Activated CD4-positive, alpha-beta T cell treated with anti-CD3 and anti-CD28 coated beads, Interleukin-2, Interleukin-6, amounts not matched to agents 100 ng/mL and 50 ng/mL, durations not matched to agents 16 hours and 8 hours (primary cell): ENCODE data around the gene SIGLEC15.
"Not testable (repeated sequence)": the region's sequence is repeated elsewhere in the genome, so short reads cannot be mapped to it uniquely, and the experiment has no call there.

ENCODE experiments used
- DNase-seq: peaks from one replicate; pipeline ENCODE4 v3.0.0-alpha.2; 2020

SIGLEC15 gene, protein sequence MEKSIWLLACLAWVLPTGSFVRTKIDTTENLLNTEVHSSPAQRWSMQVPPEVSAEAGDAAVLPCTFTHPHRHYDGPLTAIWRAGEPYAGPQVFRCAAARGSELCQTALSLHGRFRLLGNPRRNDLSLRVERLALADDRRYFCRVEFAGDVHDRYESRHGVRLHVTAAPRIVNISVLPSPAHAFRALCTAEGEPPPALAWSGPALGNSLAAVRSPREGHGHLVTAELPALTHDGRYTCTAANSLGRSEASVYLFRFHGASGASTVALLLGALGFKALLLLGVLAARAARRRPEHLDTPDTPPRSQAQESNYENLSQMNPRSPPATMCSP

DNA sequence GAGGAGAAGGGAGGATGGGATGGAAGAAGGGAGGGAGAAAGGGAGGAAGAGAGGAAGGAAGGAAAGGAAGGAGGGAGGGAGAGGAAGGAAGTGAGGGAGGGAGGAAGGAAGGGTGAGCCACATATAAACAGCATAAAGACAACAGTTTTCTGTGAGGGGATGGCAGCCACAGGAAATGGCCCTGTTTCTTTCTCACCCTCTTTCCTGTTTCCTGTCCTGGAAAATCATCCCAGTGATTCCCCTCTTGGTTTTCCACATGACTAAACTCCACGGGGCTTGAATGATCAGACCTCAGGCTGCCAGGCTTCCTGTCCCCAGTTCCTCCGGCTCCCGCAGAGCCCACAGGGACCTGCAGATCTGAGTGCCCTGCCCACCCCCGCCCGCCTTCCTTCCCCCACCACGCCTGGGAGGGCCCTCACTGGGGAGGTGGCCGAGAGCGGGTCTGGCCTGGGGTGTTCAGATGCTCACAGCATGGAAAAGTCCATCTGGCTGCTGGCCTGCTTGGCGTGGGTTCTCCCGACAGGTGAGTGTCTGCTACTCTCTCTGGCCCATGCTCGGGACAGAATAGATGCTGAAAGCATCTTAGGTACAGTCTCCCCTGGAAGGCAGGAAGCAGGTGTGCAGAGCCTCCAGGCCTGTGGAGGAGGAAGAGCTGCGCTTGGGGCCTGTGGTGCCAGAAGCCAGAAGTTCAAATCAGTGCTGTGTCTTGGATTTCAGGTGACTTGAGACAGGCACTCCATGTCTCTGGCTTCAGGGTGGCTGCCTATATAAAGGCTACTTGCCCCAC lies at the start of gene SIGLEC15:
SIGLEC15 (plus strand) TSS at position 418 of the 787 bp plus-strand sequence; CDS start at position 472, 54 bp downstream.
- no peak for DNase-seq

DNA sequence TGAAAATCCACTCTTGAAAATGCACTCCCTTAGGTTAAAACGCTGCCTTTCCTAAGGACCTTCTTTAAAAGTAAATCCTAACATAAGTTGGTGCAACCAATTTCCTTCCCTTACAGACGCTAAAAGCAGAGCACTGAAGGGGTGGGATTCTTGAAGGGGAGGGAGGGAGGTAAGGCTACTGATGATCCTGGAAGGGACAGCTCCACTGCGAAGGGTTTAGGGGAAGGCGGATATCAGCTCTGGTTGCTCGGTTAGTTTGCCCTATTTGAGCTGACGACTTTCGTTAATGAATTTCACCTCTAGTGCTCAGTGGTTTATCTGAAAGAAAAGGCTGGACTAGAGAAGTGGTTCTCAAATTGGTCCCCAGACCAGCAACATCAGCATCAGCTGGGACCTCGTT lies 49.7 kb upstream of the SIGLEC15 start:
- no peak for DNase-seq

DNA sequence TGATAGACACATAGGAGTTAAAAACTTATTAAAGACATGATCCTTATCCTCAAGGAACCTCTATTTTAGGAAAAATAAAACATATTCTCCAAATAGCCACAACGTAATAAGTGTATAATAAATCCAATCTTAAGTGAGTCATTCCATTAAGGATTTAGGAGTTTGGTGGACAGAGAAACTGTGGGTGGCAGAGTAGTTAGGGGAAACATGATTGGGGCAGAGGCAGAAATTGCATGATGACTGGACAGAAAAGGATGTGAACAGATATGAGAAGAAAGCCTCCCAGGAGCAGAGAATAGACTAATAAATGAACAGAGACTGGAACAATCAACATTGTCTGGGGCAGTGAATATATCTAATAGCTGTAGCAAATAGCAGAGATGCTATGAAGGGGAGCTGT lies 48.1 kb upstream of the SIGLEC15 start:
- no peak for DNase-seq

DNA sequence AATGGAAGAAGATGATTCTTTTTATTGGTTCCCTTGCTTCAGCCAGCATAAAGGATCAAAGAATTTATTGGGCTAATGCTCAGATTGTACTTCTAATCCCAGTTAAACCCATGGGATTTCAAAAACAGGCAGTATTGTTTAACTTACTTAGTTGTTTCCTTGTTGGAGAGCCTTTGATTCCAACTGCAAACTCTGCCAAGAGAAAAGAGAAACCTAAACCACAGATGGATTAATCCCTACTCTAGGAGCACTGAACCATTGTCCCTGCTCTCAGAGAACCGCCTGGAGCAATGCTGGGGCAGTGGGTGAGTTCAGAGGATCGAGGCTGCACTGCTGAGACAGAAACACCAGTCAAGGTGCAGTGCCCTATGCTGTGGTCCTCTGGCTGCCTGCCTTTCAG lies 44.9 kb upstream of the SIGLEC15 start:
- DNase-seq: no peak

DNA sequence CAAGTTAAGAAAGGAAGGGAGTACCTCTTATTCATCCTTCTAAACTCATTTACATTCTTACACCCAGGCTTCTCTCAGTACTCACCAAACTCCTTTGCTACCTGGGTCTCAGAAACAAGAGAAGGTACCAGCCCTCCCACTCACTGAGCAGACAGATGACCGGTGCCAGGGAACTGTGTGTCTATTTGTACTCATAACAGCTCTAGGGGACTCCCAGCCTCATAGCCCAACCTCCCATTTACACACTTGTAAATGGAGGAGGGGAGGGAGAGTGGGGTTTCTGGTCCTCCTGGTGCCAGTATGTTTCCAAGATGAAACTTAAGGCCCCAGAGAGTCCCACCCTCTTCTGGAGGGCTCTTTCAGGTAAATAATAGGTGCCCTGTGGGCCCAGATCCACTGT lies 42.8 kb upstream of the SIGLEC15 start:
- no peak for DNase-seq

DNA sequence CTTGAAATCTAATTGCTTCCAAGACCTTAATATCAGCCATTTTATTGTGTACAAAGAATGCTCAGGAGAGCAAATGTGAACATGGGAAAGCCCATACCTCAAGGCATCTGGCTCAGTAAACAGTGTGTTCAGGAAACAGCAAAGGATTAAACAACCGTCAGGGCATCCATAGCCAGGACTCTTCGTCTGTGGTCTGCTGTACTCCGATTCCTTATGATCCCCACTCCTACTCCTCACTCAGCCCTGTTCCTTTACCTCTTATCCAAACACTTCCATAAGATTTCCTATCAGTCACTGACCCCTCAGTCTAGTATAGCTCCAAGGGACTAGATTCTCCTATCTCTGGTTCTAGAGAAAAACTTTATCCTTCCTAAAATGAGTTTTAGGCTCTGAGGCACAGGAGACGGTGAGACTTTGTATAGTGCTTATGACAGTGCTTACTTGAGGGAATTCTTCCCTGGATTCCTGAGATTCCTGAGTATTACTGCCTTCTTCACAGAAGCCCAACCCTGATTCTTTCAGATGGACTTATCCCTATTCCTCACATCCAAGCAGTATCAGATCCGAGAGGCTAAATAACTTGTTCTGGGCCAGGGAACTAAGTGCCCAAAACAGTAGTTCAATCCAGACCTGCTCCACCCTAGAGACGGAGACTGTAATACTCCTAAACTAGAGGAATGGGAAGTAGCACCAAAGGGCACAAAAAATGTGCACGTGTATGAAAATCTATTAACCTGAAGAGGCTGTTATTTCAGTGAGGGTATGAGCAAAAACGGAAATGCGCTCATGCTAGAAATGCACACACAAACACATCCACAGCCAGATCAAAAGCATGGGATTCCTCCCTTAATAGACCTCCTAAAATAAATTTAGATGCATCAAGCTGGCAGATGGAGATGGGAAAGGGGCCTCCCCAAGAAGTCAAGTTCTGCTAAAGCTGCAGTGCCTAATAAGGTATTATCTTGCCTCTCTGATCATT lies 42.1 kb upstream of the SIGLEC15 start:
- DNase-seq: no peak

DNA sequence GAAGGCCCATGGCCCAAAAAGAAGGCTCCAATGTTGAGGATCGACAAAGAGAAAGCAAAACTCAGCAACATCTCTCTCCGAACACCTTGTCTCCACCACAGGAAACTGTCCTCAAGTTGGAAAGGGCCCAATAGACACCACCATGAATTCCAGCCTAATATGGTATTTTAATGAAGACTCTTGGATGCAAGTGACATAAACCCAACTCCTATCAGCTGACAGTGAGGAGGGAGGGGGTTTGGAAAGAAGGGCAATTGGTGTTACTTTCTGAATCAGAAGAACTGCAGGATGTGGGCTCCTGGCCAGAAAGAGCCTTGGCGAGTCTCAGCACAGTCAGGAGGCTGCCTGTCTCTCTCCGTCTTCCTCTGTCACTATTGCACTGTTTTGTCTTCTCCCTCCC lies 40.3 kb upstream of the SIGLEC15 start:
- peak; percentile 10 for DNase-seq

DNA sequence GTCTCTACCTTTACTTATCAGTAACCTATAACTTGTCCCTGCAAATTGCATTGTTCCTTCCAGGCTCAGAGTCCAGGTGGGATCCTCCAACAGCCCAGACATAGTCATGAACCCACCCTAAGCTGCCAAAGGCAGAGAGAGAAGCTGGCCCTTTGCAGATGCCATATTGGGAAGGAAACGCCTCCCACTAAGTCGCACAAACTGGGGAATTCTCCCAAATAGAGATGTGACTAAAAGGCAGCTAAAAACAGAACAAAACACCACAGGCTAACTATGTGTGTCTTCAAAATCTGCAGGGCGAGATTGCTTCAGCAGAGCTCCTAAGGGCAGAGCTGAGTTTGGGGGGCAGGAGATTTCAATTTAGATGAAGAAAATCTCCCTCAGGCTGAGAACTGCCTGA lies 38.5 kb upstream of the SIGLEC15 start:
- no peak for DNase-seq

DNA sequence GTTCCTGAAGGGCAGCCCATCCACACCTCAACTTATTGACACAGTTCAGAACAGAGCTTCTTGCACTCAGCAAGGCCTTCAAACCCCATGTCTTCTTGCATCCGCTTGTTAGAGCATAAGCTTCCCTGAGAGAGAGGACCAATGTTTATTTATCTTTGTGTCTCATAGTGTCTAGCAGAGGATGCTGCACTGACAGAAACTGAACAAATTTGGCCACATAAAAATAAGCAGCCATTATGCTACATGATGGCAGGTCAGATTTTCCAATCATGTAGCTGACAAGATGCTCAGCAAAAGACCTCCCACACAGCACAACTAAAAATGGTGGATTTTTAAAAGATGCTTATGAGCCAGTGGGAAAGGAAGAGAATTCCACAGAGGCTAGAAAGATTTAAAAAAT lies 38.1 kb upstream of the SIGLEC15 start:
- no peak for DNase-seq

DNA sequence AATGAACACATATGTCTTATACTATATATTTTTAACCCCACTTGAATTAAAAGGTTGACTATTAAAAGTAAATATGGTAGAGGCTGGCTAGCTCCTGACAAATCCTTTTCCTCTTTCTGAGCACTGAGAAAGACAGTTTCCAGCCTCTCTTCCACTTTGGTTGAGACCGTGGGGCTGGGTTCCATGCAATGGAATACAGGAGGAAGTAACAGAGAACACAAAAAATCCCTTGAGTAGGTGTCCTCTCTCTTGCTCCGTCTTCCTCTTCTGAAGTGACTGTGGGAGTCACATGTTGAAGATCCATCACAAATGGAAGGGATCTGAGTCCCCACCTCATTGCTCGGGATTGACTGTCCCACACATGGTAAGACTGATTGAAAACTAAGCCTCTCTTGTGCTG lies 36.6 kb upstream of the SIGLEC15 start:
- DNase-seq: no peak

DNA sequence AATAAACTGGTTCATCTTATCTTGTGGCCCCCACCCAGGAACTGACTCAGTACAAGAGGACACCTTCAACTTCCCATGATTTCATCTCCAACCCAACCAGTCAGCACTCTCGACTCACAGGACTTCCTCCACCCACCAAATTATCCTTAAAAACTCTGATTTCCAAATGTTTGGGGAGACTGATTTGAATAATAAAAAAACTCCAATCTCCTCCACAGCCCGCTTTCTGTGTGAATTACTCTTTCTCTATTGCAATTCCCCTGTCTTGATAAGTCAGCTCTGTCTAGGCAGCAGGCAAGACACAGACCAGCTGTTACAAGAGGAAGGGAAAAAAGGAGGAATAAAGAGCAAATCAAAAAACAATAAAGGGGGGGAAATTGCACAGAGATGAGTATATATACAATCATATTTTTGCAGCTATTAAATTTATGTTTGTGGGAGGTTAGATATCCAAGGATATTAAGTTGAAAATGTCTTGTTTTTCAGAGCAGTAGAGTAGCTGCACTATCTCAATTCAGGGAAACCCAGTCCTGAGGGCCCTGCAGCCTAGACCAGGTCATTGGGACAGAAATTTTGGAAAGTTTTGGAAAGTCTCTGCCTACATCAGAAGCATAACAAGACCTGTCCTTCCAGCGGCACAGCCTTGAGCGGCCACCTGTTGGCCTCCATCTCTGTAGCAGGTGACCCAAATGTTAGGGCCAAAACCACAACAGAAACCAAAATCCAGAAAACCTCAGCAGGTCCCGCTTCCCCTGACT lies 32.8 kb upstream of the SIGLEC15 start:
- DNase-seq: no peak

DNA sequence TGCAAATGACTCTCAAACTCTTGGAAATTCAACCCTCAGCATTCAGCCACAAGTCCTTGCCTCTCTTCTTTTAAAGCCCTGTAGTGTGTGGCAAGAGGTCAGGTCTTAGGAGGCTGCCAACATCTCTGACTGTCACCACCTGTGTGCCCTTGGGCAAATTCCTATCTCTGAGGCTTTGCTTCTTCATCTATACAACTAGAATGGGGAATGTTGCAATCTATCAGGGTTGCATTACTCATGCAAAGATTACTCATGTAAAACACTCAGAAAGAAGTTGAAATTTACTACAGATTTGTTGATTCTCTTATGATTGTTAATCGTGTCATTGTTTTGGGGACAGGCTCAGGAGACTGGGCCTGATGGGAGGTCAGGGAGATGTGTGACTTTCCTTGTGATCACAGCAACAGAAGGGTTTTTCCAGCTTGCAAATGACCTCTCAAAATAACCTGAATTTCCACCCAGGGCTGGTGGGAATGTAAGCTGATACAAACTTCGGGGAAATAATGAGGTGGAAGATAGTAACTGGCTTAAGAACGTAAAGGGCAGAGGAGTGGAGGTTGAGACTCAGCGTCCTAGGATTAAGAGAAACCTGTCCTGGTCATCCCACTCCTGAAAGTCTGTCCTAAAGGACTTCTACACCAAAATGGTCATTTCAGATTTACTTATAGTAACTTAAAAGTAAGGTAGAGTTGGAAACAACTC lies 32.1 kb upstream of the SIGLEC15 start:
- no peak for DNase-seq

DNA sequence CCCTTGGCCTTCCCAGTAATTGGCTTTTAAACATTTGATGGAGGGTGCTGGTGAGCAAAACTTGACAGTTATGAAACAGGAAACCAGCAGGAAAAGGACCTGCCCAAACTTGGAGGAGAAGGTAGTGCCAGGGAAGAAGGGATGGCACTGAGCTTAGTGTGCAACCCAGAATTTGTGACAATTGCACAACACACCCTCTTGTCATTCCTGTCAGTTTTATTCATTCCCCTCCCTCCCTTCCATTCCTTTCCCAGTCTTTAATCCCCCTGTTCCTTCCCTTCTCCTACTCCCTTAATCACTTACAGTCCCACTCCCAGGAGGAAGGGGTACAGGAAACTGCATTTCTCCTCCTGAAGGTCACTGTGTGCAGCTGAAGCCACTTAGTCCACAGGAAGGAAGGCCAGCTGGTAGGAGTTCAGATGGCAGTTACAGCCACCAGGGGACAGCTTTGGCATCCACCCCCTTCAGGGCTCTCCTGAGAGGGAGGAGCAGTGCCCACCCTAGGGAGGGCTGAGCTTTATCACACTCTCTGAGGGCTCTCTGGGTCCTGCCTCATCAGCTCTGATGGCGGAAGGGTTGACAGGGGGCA lies 24.0 kb upstream of the SIGLEC15 start:
- DNase-seq: no peak

DNA sequence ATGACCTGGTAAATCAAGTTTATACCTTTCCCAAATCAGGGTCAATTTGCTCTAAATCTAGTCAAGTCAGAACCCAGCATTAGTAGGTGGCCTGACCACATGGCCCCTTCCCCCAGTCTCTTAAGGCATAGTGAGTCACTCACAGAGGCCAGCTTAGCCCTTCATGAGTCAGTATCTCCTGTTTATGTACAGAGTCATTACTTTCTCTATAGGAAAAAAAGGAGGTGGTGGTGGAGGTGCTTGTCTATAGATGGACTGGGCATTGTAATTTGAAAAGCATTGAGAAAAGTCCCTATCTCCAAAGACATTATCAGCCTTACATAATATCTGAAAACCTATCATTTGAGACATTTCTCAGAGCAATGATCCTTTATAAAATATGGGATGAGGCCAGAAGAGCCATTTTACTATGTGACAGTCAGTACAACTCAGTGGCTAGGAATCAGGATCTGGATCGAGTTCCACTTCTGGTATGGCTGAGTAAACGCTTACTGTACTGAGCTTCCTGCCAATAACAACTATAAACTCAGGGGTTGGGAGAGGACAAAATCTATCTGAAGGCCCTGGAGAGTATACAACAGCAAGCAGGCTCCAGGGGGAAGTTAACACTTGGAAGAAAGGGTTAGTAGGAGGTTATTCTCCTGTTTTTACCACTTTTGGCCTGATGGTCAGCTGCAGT lies 22.5 kb upstream of the SIGLEC15 start:
- DNase-seq: peak; percentile 51

DNA sequence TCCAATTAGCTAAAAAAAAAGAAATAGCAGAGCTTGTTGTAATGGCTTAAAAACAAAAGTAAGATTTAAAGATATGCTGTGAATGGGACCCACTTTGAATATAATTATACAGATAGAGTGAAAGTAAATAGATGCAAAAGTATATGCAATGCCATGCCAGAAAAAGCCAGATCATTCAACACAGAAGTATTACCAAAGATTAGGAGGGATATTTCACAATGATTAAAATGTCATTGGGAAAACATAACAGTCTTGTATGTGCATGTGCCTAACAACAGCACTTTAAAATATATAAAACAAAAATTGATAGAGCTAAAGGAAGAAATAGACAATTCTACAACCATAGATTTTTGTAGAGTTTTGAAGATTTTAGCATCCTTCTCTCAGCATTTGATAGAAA lies 19.9 kb upstream of the SIGLEC15 start:
- DNase-seq: no peak

DNA sequence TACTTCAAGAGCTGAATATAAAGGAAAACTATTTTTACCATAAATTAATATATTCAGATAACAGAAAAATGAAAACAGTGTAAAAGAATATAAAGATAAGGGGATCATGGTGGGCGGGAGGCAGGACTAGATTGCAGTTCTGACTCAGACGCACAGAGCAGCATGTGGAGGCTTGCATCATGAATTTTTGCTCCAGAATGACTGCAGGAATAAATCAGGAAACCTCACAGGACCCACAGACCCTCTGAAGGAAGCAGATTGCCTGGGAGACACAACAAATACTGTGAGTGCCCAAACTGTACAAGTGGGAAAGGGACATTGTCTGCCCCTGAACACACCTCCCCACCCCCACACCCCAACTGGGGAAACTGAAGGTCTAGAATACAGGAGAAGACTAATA lies 19.2 kb upstream of the SIGLEC15 start:
- DNase-seq: no peak

DNA sequence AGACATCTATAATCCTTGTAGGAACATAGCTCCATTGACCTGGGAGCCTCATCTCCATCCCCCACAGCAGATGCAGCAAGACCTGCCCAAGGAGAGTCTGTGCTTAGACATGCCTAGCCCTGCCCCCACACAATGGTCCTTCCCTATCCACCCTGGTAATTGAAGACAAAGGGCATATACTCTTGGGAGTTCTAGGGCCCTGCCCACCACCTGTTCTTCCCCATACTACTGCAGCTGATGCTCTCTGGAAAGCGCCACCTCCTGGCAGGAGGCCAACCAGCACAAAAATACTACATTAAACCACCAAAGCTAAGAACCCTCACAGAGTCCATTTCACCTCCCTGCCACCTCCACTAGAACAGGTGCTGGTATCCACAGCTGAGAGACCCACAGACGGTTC lies 18.3 kb upstream of the SIGLEC15 start:
- peak; percentile 20 for DNase-seq

DNA sequence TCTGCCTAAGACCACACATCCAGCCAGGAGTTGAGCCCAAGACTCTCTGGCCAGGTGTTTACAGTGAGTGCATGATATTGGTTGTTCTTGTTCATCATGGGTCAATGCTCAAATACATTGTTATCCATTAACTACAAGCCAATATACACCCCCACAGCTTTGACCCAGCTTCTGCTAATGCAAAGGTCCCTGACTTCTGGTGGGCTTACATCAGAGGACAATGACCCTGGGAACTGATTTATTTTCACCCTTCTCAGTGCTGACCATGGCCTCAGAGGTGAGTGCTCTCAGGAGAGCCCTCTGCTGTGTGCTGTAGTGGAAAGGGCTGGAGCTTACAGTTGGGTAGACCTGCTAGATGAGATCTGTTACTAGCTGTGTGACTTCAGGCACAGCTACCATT lies 10.7 kb upstream of the SIGLEC15 start:
- DNase-seq: not testable (repeated sequence)

DNA sequence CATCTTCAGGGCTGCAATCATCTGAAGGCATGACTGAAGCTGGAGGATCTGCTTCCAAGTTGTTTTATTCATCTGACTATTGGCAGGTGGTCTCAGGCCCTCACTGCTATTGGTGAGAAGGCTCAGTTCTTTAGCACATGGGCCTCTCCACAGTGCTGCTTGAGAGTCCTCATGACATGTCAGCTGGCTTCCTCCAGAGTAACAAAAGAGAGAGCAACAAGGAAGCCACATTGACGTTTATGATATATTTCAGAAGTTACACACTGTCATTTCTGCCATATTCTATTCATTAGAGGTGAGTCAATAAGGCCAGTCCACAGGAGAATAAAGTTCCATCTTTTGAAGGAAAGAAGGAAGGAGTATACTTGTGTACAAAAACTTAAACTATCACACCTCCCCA lies 7.9 kb upstream of the SIGLEC15 start:
- peak; percentile 39 for DNase-seq

DNA sequence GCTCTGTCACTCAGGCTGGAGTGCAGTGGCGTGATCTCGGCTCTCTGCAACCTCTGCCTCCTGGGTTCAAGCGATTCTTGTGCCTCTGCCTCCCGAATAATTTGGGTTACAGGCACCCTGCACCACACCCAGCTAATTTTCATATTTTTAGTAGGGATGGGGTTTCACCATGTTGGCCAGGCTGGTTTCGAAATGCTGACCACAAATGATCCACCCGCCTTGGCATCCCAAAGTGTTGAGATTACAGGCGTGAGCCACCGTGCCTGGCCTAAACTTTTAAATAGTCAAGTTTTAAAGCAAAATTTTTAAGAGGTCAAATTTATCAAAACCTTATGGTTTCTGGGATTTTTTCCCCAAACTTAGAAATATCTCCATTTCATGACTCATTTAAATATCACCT lies 6.7 kb upstream of the SIGLEC15 start:
- not testable (repeated sequence) for DNase-seq
